Fibroblast of the aortic adventitia (primary cell): ENCODE data around the gene TPPP2. TPM values are rescaled to one million over a fixed set of nuclear protein-coding genes. Genes with fewer than 3 reads are reported as not detected.
"Not testable (repeated sequence)": the region's sequence is repeated elsewhere in the genome, so short reads cannot be mapped to it uniquely, and the experiment has no call there.

Source experiments
- DNase-seq: peaks from one replicate; pipeline ENCODE4 v3.0.0-alpha.2; 2010; ENCODE audit warnings: low read depth
- H3K4me3 ChIP-seq: 2 replicates; pipeline ENCODE4 v1.5.1; 2011; ENCODE audit warnings: low read depth, mild to moderate bottlenecking, control low read depth, low read length, moderate library complexity
- total RNA-seq: library from RNA; depleted of rRNA; stranded (reverse); fragments of >200 nt; gene quantifications from 2 replicates; pipeline ENCODE4 v1.2.3, GENCODE V29; 2012; ENCODE audit warnings: low replicate concordance
- TF ChIP-seq, protein P1 (sequence below): IDR thresholded peaks from 2 replicates; pipeline ENCODE4 v1.5.1; 2011; ENCODE audit warnings: mild to moderate bottlenecking, low read length, control low read depth, inconsistent platforms; ENCODE audit not compliant: insufficient read depth

The TPPP2 gene
- total RNA-seq, 1 donor: not detected

- DNase-seq: peak; percentile 87
- no peak overlapping the region for H3K4me3 ChIP-seq
- TF ChIP-seq, protein P1, sequence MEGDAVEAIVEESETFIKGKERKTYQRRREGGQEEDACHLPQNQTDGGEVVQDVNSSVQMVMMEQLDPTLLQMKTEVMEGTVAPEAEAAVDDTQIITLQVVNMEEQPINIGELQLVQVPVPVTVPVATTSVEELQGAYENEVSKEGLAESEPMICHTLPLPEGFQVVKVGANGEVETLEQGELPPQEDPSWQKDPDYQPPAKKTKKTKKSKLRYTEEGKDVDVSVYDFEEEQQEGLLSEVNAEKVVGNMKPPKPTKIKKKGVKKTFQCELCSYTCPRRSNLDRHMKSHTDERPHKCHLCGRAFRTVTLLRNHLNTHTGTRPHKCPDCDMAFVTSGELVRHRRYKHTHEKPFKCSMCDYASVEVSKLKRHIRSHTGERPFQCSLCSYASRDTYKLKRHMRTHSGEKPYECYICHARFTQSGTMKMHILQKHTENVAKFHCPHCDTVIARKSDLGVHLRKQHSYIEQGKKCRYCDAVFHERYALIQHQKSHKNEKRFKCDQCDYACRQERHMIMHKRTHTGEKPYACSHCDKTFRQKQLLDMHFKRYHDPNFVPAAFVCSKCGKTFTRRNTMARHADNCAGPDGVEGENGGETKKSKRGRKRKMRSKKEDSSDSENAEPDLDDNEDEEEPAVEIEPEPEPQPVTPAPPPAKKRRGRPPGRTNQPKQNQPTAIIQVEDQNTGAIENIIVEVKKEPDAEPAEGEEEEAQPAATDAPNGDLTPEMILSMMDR: no peak
Observed at GRCh38 chr14:21038441-21039422, 8.7 kb downstream of the TPPP2 start.

- DNase-seq: peak; percentile 84
- no peak overlapping the region for H3K4me3 ChIP-seq
- TF ChIP-seq, protein P1: peak; percentile 70
Observed at GRCh38 chr14:21039585-21040369, 9.8 kb downstream of the TPPP2 start.

- H3K4me3 ChIP-seq: no peak overlapping the region
- TF ChIP-seq, protein P1: no peak
- no peak for DNase-seq
Observed at GRCh38 chr14:21040370-21040925, 10.4 kb downstream of the TPPP2 start.

DNA sequence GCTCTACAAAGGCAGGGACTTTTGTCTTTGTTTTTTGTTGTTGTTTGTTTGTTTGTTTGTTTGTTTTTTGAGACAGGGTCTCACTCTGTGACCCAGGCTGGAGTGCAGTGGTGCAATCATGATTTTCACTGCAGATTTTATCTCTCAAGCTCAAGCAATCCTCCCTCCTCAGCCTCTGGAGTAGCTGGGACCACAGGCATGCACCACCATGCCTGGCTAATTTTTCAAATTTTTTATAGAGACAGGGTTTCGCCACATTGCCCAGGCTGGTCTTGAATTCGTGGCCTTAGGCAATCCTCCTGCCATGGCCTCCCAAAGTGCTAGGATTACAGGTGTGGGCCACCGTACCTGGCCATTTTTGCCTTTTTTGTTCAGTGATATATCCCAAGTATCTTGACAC lies 10.9 kb downstream of the TPPP2 start:
- DNase-seq, H3K4me3 ChIP-seq: not testable (repeated sequence)

GRCh38 chr14:21041676-21042433 lies 11.8 kb downstream of the TPPP2 start, which contains the start of gene RNASE7:
RNASE7 (plus strand) TSS chr14:21042362; CDS start chr14:21042993, 631 bp downstream.
- TF ChIP-seq, protein P1: no peak
- peak; percentile 53 for DNase-seq
- H3K4me3 ChIP-seq: no peak within 1 kb of the TSS

GRCh38 chr14:21042918-21043317 lies 12.9 kb downstream of the TPPP2 start:
- no peak overlapping the region for H3K4me3 ChIP-seq
- TF ChIP-seq, protein P1: no peak
- DNase-seq: no peak
